Stimulated activated CD4-positive, alpha-beta T cell treated with anti-CD3 and anti-CD28 coated beads, TNF-alpha, amount 100 ng/mL, for 48 hours (primary cell): ENCODE measurements around the gene MAFF.
A peak's percentile ranks its signal among the peaks of the same experiment; 100 is the strongest.

Experiments used
- DNase-seq, 3 donors: peaks; one replicate each; pipeline ENCODE4 v3.0.0-alpha.2; 2020; ENCODE audit warnings: low read depth in 3 of 3

MAFF gene

DNA sequence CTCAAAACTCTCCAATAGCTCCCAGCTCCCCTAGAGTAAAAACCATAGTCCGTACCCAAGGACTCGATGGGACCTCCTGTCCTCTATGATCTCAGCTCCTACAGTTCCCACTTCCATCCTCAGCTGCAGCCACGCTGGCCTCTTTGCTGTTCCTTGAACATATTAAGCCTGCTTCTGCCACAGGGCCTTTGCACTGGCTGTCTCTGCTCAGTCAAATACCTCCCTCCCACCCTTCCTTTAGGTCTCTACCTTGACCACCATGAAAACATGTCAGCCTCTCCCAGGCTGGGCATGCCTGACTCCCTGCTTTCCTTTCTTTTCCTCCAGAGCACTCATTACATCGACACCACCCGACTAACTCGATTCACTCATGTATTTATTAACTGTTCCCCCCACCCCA is 46.5 kb downstream of the MAFF start:
- no peak for DNase-seq

DNA sequence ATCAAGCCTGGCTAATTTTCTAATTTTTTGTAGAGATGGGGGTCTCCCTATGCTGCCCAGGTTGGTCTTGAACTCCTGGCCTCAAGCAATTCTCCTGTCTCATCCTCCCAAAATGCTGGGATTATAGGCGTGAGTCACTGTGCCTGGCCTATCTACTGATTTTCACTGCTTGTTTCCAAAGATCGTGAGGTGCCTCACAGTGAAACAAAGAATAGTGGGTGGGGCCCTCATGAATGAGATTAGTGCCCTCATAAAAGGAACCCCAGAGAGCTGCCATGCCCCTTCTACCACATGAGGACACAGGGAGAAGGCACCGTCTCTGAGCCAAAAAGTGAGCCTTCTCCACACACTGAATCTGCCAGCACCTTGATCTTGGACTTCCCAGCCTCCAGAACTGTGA is 47.5 kb downstream of the MAFF start:
- no peak for DNase-seq

- no peak for DNase-seq
These were observed 48.2 kb downstream of the MAFF start for GRCh38 chr22:38249803-38250642.

GRCh38 chr22:38250643-38251340 is 49.0 kb downstream of the MAFF start:
- DNase-seq = no peak

DNA sequence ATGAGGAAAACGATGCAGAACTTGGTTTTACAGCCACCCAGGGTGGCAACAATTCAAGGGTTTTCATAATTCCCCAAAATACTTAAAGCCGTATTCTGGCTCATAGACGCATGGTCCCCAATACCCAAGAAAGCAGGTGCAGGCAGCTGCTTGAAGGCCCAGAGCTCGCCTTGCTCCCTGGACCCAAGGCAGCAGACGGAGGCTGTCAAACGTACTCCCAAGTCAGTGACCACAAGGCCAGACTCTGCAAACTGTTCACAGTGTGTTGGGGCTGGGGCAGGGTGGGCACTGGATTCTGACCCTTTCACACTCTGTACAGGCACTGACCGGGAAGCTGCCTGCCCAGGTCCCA is 49.5 kb downstream of the MAFF start:
- DNase-seq = no peak

GRCh38 chr22:38255697-38256096 is 53.9 kb downstream of the MAFF start:
- DNase-seq = no peak

GRCh38 chr22:38257181-38257580 is 55.4 kb downstream of the MAFF start:
- DNase-seq = no peak

DNA sequence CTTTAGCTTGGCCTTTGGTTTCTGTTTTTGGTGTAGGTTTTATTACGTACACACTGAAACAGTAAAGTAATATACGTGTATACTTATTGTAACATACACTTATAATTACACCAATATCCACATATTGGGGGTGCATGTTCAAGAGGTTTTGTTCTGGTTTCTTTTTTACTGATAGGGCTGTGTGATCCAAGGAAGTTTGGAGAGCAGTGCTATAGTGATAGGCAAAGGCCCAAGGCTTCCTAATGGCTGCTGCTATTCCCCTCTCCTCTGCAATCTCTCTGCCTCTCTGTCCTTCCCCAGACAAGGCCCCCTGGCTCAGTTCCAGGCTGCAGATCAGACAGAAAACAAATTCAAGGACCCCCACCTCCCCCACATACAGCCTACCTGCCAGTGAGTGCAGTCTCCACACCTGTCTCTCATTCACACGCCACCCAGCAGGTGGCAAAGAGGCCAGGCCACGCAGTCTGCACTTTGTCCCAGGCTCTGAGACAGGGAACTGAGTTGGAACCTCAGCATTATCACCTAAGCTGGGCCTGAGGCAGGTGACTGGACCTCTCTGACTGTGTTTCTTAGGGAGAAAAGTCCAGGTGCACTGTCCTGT is 56.0 kb downstream of the MAFF start:
- DNase-seq = no peak

GRCh38 chr22:38258895-38259294 is 57.1 kb downstream of the MAFF start:
- DNase-seq = no peak

GRCh38 chr22:38259370-38259769 is 57.6 kb downstream of the MAFF start:
- no peak for DNase-seq

DNA sequence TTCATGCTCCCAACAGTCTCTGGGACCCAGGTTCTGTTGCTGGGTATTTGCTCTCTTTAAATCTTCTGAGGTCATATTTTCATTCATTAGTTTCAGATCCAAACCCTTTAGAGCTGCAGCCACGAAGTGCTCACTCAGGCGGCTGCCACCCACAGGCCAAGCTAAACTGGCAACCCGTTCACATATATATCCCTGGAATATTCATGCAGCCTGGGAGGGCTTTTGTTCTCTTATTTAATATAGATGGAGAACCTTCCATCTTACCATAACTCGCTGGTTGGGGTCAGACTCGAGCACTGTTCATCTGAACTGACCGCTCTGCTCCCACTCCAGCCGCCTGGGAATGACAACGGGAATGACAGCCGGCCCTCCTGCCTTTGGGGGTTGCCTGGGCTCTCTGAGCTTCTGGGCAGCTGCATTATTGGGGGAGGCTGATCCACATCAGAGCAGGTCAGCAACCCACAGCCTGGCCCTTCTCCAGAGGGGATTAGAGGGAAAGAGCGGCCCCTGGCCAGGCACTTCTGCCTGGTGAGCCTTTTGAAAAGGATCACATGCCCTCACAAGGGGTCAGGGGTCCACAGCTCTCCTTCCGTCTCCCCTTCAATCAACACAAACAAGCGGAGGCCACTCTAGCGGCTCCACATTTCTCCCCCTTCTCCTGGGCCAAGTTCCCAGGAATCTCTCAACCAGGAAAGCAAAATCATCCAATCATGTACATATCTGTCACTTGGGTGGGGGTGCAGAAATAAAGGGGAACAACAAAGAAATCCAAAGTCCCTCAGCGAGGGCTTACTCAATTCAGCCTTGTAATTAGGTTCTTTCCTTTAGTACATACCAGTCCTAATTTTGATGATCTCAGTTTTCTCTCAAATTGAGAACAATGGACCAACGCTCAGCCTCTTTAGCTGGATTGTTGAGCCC is 59.2 kb downstream of the MAFF start:
- no peak for DNase-seq

- DNase-seq = peak in 2 of 3 donors; percentile 21 to 48
These were observed 60.4 kb downstream of the MAFF start for GRCh38 chr22:38262051-38262795.

GRCh38 chr22:38264322-38264843 is 62.6 kb downstream of the MAFF start:
- no peak for DNase-seq
